Lower leg skin (tissue), 3 donors: ENCODE measurements around the gene GEMIN8.

Experiments used
- CTCF ChIP-seq, 3 donors: fragments of 450-650 bp; IDR thresholded peaks; one replicate each; pipeline ENCODE4 v1.5.1; 2016; ENCODE audit warnings: antibody characterized with exemption in 3 of 3, mild to moderate bottlenecking in 3 of 3, moderate library complexity in 2 of 3
- POLR2A ChIP-seq, 2 donors: fragments of 450-650 bp; IDR thresholded peaks; one replicate each; pipeline ENCODE4 v1.6.1; 2016 to 2017; ENCODE audit warnings: antibody characterized with exemption in 2 of 2, mild to moderate bottlenecking in 1 of 2, moderate library complexity in 1 of 2

GRCh38 chrX:13965531-13965930, 64.2 kb downstream of the GEMIN8 start:
- TF ChIP-seq POLR2A (IDR thresholded peaks at IDR 0.05) (no peak), CTCF (IDR thresholded peaks at IDR 0.05) (no peak)
